ENCODE measurements around the gene STAT4.

STAT4 gene

GRCh38 chr2:191013932-191014652, 136.7 kb downstream of the STAT4 start, which contains the start of gene STAT1 (continued):
- TF ChIP-seq, protein P1, sequence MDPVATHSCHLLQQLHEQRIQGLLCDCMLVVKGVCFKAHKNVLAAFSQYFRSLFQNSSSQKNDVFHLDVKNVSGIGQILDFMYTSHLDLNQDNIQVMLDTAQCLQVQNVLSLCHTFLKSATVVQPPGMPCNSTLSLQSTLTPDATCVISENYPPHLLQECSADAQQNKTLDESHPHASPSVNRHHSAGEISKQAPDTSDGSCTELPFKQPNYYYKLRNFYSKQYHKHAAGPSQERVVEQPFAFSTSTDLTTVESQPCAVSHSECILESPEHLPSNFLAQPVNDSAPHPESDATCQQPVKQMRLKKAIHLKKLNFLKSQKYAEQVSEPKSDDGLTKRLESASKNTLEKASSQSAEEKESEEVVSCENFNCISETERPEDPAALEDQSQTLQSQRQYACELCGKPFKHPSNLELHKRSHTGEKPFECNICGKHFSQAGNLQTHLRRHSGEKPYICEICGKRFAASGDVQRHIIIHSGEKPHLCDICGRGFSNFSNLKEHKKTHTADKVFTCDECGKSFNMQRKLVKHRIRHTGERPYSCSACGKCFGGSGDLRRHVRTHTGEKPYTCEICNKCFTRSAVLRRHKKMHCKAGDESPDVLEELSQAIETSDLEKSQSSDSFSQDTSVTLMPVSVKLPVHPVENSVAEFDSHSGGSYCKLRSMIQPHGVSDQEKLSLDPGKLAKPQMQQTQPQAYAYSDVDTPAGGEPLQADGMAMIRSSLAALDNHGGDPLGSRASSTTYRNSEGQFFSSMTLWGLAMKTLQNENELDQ (tag by site-specific recombination; IDR thresholded peaks at IDR 0.05; ENCODE audit: low read depth), result no peak
- TF ChIP-seq ZNF37A (tag by site-specific recombination; IDR thresholded peaks at IDR 0.05) (no peak), ZNF670 (tag by site-specific recombination; IDR thresholded peaks at IDR 0.05; ENCODE audit: low read depth) (no peak), OVOL3 (tag by site-specific recombination; IDR thresholded peaks at IDR 0.05) (no peak), ZNF707 (tag by site-specific recombination; IDR thresholded peaks at IDR 0.05) (no peak), ZNF76 (tag by site-specific recombination; IDR thresholded peaks at IDR 0.05; ENCODE audit: borderline replicate concordance, low read depth) (peak; percentile 64; the same call in 1 of the 2 replicates), ZNF629 (tag by site-specific recombination; IDR thresholded peaks at IDR 0.05) (peak; percentile 59), ZEB2 (tag by site-specific recombination; IDR thresholded peaks at IDR 0.05) (peak; percentile 83), ZNF248 (tag by site-specific recombination; IDR thresholded peaks at IDR 0.05) (no peak), ZNF473 (tag by site-specific recombination; IDR thresholded peaks at IDR 0.05) (no peak), ZNF560 (tag by site-specific recombination; IDR thresholded peaks at IDR 0.05; ENCODE audit: borderline replicate concordance) (no peak), ZNF26 (tag by site-specific recombination; IDR thresholded peaks at IDR 0.05) (no peak), KLF10 (tag by site-specific recombination; IDR thresholded peaks at IDR 0.05) (peak; percentile 96), ZBTB48 (tag by site-specific recombination; IDR thresholded peaks at IDR 0.05) (no peak), ZBTB20 (tag by site-specific recombination; IDR thresholded peaks at IDR 0.05) (peak; percentile 90), ZNF350 (tag by site-specific recombination; IDR thresholded peaks at IDR 0.05) (no peak), REST (tag by site-specific recombination; IDR thresholded peaks at IDR 0.05) (peak; percentile 44; the same call in 1 of the 2 replicates), YY2 (tag by site-specific recombination; IDR thresholded peaks at IDR 0.05) (no peak)
- TF ChIP-seq, protein P2, sequence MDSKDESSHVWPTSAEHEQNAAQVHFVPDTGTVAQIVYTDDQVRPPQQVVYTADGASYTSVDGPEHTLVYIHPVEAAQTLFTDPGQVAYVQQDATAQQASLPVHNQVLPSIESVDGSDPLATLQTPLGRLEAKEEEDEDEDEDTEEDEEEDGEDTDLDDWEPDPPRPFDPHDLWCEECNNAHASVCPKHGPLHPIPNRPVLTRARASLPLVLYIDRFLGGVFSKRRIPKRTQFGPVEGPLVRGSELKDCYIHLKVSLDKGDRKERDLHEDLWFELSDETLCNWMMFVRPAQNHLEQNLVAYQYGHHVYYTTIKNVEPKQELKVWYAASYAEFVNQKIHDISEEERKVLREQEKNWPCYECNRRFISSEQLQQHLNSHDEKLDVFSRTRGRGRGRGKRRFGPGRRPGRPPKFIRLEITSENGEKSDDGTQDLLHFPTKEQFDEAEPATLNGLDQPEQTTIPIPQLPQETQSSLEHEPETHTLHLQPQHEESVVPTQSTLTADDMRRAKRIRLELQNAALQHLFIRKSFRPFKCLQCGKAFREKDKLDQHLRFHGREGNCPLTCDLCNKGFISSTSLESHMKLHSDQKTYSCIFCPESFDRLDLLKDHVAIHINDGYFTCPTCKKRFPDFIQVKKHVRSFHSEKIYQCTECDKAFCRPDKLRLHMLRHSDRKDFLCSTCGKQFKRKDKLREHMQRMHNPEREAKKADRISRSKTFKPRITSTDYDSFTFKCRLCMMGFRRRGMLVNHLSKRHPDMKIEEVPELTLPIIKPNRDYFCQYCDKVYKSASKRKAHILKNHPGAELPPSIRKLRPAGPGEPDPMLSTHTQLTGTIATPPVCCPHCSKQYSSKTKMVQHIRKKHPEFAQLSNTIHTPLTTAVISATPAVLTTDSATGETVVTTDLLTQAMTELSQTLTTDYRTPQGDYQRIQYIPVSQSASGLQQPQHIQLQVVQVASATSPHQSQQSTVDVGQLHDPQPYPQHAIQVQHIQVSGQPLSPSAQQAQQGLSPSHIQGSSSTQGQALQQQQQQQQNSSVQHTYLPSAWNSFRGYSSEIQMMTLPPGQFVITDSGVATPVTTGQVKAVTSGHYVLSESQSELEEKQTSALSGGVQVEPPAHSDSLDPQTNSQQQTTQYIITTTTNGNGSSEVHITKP (tag by site-specific recombination; IDR thresholded peaks at IDR 0.05), result no peak; the same call in 1 of the 2 replicates
- TF ChIP-seq, protein P3, sequence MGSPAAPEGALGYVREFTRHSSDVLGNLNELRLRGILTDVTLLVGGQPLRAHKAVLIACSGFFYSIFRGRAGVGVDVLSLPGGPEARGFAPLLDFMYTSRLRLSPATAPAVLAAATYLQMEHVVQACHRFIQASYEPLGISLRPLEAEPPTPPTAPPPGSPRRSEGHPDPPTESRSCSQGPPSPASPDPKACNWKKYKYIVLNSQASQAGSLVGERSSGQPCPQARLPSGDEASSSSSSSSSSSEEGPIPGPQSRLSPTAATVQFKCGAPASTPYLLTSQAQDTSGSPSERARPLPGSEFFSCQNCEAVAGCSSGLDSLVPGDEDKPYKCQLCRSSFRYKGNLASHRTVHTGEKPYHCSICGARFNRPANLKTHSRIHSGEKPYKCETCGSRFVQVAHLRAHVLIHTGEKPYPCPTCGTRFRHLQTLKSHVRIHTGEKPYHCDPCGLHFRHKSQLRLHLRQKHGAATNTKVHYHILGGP (tag by site-specific recombination; IDR thresholded peaks at IDR 0.05), result 0 out of 2 replicates have a peak, but pooled peaks have one; percentile 28
- TF ChIP-seq, protein P4, sequence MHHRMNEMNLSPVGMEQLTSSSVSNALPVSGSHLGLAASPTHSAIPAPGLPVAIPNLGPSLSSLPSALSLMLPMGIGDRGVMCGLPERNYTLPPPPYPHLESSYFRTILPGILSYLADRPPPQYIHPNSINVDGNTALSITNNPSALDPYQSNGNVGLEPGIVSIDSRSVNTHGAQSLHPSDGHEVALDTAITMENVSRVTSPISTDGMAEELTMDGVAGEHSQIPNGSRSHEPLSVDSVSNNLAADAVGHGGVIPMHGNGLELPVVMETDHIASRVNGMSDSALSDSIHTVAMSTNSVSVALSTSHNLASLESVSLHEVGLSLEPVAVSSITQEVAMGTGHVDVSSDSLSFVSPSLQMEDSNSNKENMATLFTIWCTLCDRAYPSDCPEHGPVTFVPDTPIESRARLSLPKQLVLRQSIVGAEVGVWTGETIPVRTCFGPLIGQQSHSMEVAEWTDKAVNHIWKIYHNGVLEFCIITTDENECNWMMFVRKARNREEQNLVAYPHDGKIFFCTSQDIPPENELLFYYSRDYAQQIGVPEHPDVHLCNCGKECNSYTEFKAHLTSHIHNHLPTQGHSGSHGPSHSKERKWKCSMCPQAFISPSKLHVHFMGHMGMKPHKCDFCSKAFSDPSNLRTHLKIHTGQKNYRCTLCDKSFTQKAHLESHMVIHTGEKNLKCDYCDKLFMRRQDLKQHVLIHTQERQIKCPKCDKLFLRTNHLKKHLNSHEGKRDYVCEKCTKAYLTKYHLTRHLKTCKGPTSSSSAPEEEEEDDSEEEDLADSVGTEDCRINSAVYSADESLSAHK (tag by site-specific recombination; IDR thresholded peaks at IDR 0.05), result peak; percentile 58; the same call in 1 of the 2 replicates
- TF ChIP-seq, protein P5, sequence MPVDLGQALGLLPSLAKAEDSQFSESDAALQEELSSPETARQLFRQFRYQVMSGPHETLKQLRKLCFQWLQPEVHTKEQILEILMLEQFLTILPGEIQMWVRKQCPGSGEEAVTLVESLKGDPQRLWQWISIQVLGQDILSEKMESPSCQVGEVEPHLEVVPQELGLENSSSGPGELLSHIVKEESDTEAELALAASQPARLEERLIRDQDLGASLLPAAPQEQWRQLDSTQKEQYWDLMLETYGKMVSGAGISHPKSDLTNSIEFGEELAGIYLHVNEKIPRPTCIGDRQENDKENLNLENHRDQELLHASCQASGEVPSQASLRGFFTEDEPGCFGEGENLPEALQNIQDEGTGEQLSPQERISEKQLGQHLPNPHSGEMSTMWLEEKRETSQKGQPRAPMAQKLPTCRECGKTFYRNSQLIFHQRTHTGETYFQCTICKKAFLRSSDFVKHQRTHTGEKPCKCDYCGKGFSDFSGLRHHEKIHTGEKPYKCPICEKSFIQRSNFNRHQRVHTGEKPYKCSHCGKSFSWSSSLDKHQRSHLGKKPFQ (tag by site-specific recombination; IDR thresholded peaks at IDR 0.05), result no peak

All from HEK293 (cell line).